ENCODE measurements around the gene WNT4.

The WNT4 gene

GRCh38 chr1:22128392-22128791, 14.5 kb downstream of the WNT4 start:
- no peak for DNase-seq

- no peak for DNase-seq
These were observed 15.2 kb downstream of the WNT4 start for GRCh38 chr1:22127731-22128130.

GRCh38 chr1:22127248-22127647, 15.6 kb downstream of the WNT4 start:
- no peak for DNase-seq

GRCh38 chr1:22126531-22126930, 16.4 kb downstream of the WNT4 start:
- no peak for DNase-seq

- DNase-seq = no peak
These were observed 18.2 kb downstream of the WNT4 start for GRCh38 chr1:22124592-22125229.

- DNase-seq = no peak
These were observed 18.9 kb downstream of the WNT4 start for GRCh38 chr1:22123901-22124404.

GRCh38 chr1:22123071-22123390, 19.9 kb downstream of the WNT4 start:
- no peak for DNase-seq

- no peak for DNase-seq
These were observed 20.4 kb downstream of the WNT4 start for GRCh38 chr1:22122273-22123070.

- no peak for DNase-seq
These were observed 21.4 kb downstream of the WNT4 start for GRCh38 chr1:22121421-22121911.

- no peak for DNase-seq
These were observed 22.5 kb downstream of the WNT4 start for GRCh38 chr1:22120469-22120790.

- no peak for DNase-seq
These were observed 23.1 kb downstream of the WNT4 start for GRCh38 chr1:22119626-22120468.

GRCh38 chr1:22118291-22118992, 24.5 kb downstream of the WNT4 start:
- DNase-seq = no peak

GRCh38 chr1:22117851-22118250, 25.0 kb downstream of the WNT4 start:
- no peak for DNase-seq

GRCh38 chr1:22117238-22117637, 25.7 kb downstream of the WNT4 start:
- no peak for DNase-seq

- no peak for DNase-seq
These were observed 27.6 kb downstream of the WNT4 start for GRCh38 chr1:22115286-22115685.

- DNase-seq = no peak
These were observed 28.5 kb downstream of the WNT4 start for GRCh38 chr1:22114083-22115012.

GRCh38 chr1:22112554-22112953, 30.3 kb downstream of the WNT4 start:
- no peak for DNase-seq

GRCh38 chr1:22111620-22112019, 31.3 kb downstream of the WNT4 start:
- DNase-seq = no peak

- no peak for DNase-seq
These were observed 31.8 kb downstream of the WNT4 start for GRCh38 chr1:22111115-22111514.

GRCh38 chr1:22110016-22110415, 32.9 kb downstream of the WNT4 start:
- no peak for DNase-seq

- no peak for DNase-seq
These were observed 34.4 kb downstream of the WNT4 start for GRCh38 chr1:22108339-22109105.

Data from CD4-positive, alpha-beta T cell treated with Interleukin-17A for 4 hours (primary cell).